GM19467 (cell line): Measurements from ENCODE around the gene DRG2.

ENCODE experiments used
- ATAC-seq: cut with Tn5 transposase; IDR thresholded peaks from one replicate; pipeline ENCODE4 v1.9.1; 2021; ENCODE audit warnings: mild to moderate bottlenecking, moderate library complexity; ENCODE audit not compliant: unreplicated experiment

DRG2 gene

GRCh38 chr17:18115517-18115916, 27.8 kb downstream of the DRG2 start:
- ATAC-seq: no peak

GRCh38 chr17:18116078-18116477, 28.3 kb downstream of the DRG2 start:
- no peak for ATAC-seq

GRCh38 chr17:18117533-18117932, 29.8 kb downstream of the DRG2 start:
- ATAC-seq: no peak

GRCh38 chr17:18117982-18118975, 30.5 kb downstream of the DRG2 start:
- ATAC-seq: no peak

- no peak for ATAC-seq
Measured at GRCh38 chr17:18119166-18119745, 31.5 kb downstream of the DRG2 start.

GRCh38 chr17:18119938-18120337, 32.2 kb downstream of the DRG2 start:
- ATAC-seq: no peak

GRCh38 chr17:18120461-18121017, 32.8 kb downstream of the DRG2 start:
- no peak for ATAC-seq

GRCh38 chr17:18121144-18121910, 33.6 kb downstream of the DRG2 start:
- no peak for ATAC-seq

- no peak for ATAC-seq
Measured at GRCh38 chr17:18122990-18123753, 35.4 kb downstream of the DRG2 start.

- no peak for ATAC-seq
Measured at GRCh38 chr17:18124345-18125126, 36.8 kb downstream of the DRG2 start.

GRCh38 chr17:18129041-18129502, 41.3 kb downstream of the DRG2 start:
- ATAC-seq: no peak

GRCh38 chr17:18132711-18133110, 45.0 kb downstream of the DRG2 start:
- no peak for ATAC-seq

GRCh38 chr17:18136357-18136756, 48.6 kb downstream of the DRG2 start:
- no peak for ATAC-seq

GRCh38 chr17:18138065-18138749, 50.5 kb downstream of the DRG2 start:
- no peak for ATAC-seq

GRCh38 chr17:18139092-18139491, 51.3 kb downstream of the DRG2 start:
- ATAC-seq: no peak

- ATAC-seq: no peak
Measured at GRCh38 chr17:18139498-18139897, 51.8 kb downstream of the DRG2 start.

- ATAC-seq: no peak
Measured at GRCh38 chr17:18139949-18140348, 52.2 kb downstream of the DRG2 start.

GRCh38 chr17:18140648-18141047, 52.9 kb downstream of the DRG2 start:
- ATAC-seq: no peak

- ATAC-seq: no peak
Measured at GRCh38 chr17:18141210-18141803, 53.6 kb downstream of the DRG2 start.
